ENCODE results near the gene DIPK1C. TPM values are rescaled to one million over a fixed set of nuclear protein-coding genes. Genes with fewer than 3 reads are reported as not detected.

DIPK1C gene
- total and polyA plus RNA-seq, 2 donors (not counting 1 experiment from before 2014, with no cell fraction given), result not detected

GRCh38 chr18:74422541-74422940, 34.6 kb downstream of the DIPK1C start:
- TF ChIP-seq EZH2 (IDR thresholded peaks at IDR 0.05; ENCODE audit: low read length, missing control alignments) (no peak), CTCF (conservative IDR thresholded peaks at IDR 0.05 in 1 of 2, IDR thresholded peaks at IDR 0.05 in 1 of 2; ENCODE audit: low read depth in 1 of 2, low read length in 2 of 2) (no peak)
- H4K20me1 ChIP-seq (ENCODE audit: control insufficient read depth, extremely low read depth, insufficient read depth, low read length), result no peaks in the 10 kb centered on the region
- no peak for DNase-seq (ENCODE audit: low read depth in 2 of 2)
- H3K4me2 ChIP-seq (ENCODE audit: extremely low read depth, insufficient read depth, low read length), result no peak overlapping the region
- no peak overlapping the region for H3K4me3 ChIP-seq (replicated peaks in 1 of 4; ENCODE audit: control extremely low read depth in 1 of 4, insufficient read depth in 1 of 4, low read depth in 3 of 4, low read length in 4 of 4)
- no peak overlapping the region for H3K27ac ChIP-seq (ENCODE audit: insufficient read depth, low read length)
- H3K36me3 ChIP-seq (ENCODE audit: control insufficient read depth, insufficient read depth, low read length), result no peaks in the 10 kb centered on the region
- H3K9ac ChIP-seq (ENCODE audit: insufficient read depth, low read length), result no peak overlapping the region
- H3K27me3 ChIP-seq (ENCODE audit: control insufficient read depth, insufficient read depth, low read length), result no peaks in the 10 kb centered on the region
- no peaks in the 10 kb centered on the region for H3K9me3 ChIP-seq (ENCODE audit: control insufficient read depth, insufficient read depth, low read depth, low read length)
- no peaks in the 10 kb centered on the region for H3K79me2 ChIP-seq (ENCODE audit: control insufficient read depth, insufficient read depth, low read length)
- no peaks in the 10 kb centered on the region for H3K4me1 ChIP-seq (ENCODE audit: control insufficient read depth, extremely low read depth, insufficient read depth, low read length)
- H2AFZ ChIP-seq (ENCODE audit: low read length), result no peak overlapping the region

- H3K9me3 ChIP-seq (ENCODE audit: control insufficient read depth, insufficient read depth, low read depth, low read length), result no peaks in the 10 kb centered on the region
- no peak overlapping the region for H2AFZ ChIP-seq (ENCODE audit: low read length)
- H3K36me3 ChIP-seq (ENCODE audit: control insufficient read depth, insufficient read depth, low read length), result no peaks in the 10 kb centered on the region
- H3K4me2 ChIP-seq (ENCODE audit: extremely low read depth, insufficient read depth, low read length), result no peak overlapping the region
- H3K9ac ChIP-seq (ENCODE audit: insufficient read depth, low read length), result no peak overlapping the region
- TF ChIP-seq CTCF (conservative IDR thresholded peaks at IDR 0.05 in 1 of 2, IDR thresholded peaks at IDR 0.05 in 1 of 2; ENCODE audit: low read depth in 1 of 2, low read length in 2 of 2) (no peak), EZH2 (IDR thresholded peaks at IDR 0.05; ENCODE audit: low read length, missing control alignments) (no peak)
- H4K20me1 ChIP-seq (ENCODE audit: control insufficient read depth, extremely low read depth, insufficient read depth, low read length), result no peaks in the 10 kb centered on the region
- DNase-seq (ENCODE audit: low read depth in 2 of 2), result no peak
- H3K27me3 ChIP-seq (ENCODE audit: control insufficient read depth, insufficient read depth, low read length), result no peaks in the 10 kb centered on the region
- no peak overlapping the region for H3K4me3 ChIP-seq (replicated peaks in 1 of 4; ENCODE audit: control extremely low read depth in 1 of 4, insufficient read depth in 1 of 4, low read depth in 3 of 4, low read length in 4 of 4)
- no peak overlapping the region for H3K27ac ChIP-seq (ENCODE audit: insufficient read depth, low read length)
- H3K4me1 ChIP-seq (ENCODE audit: control insufficient read depth, extremely low read depth, insufficient read depth, low read length), result no peaks in the 10 kb centered on the region
- H3K79me2 ChIP-seq (ENCODE audit: control insufficient read depth, insufficient read depth, low read length), result no peaks in the 10 kb centered on the region
Measured at GRCh38 chr18:74420926-74421325, 36.2 kb downstream of the DIPK1C start.

DNA sequence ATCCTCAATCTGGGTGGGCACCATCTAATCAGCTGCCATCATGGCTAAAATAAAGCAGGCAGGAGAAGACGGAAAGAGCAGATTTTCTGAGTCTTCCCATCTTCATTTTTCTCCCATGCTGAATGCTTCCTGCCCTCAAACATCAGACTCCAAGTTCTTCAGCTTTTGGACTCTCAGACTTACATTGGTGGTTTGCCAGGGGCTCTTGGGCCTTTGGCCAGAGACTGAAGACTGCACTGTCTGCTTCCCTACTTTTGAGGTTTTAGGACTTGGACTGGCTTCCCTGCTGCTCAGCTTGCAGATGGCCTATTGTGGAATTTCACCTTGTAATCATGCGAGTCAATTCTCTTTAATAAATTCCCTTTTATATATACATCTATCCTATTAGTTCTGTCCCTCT, 36.6 kb downstream of the DIPK1C start:
- no peaks in the 10 kb centered on the region for H3K9me3 ChIP-seq (ENCODE audit: control insufficient read depth, insufficient read depth, low read depth, low read length)
- H3K27me3 ChIP-seq (ENCODE audit: control insufficient read depth, insufficient read depth, low read length), result no peaks in the 10 kb centered on the region
- no peaks in the 10 kb centered on the region for H4K20me1 ChIP-seq (ENCODE audit: control insufficient read depth, extremely low read depth, insufficient read depth, low read length)
- no peaks in the 10 kb centered on the region for H3K79me2 ChIP-seq (ENCODE audit: control insufficient read depth, insufficient read depth, low read length)
- no peak overlapping the region for H3K27ac ChIP-seq (ENCODE audit: insufficient read depth, low read length)
- H2AFZ ChIP-seq (ENCODE audit: low read length), result no peak overlapping the region
- H3K4me3 ChIP-seq (replicated peaks in 1 of 4; ENCODE audit: control extremely low read depth in 1 of 4, insufficient read depth in 1 of 4, low read depth in 3 of 4, low read length in 4 of 4), result no peak overlapping the region
- no peak overlapping the region for H3K9ac ChIP-seq (ENCODE audit: insufficient read depth, low read length)
- H3K36me3 ChIP-seq (ENCODE audit: control insufficient read depth, insufficient read depth, low read length), result no peaks in the 10 kb centered on the region
- H3K4me1 ChIP-seq (ENCODE audit: control insufficient read depth, extremely low read depth, insufficient read depth, low read length), result no peaks in the 10 kb centered on the region
- no peak overlapping the region for H3K4me2 ChIP-seq (ENCODE audit: extremely low read depth, insufficient read depth, low read length)
- DNase-seq (ENCODE audit: low read depth in 2 of 2), result no peak
- TF ChIP-seq EZH2 (IDR thresholded peaks at IDR 0.05; ENCODE audit: low read length, missing control alignments) (no peak), CTCF (conservative IDR thresholded peaks at IDR 0.05 in 1 of 2, IDR thresholded peaks at IDR 0.05 in 1 of 2; ENCODE audit: low read depth in 1 of 2, low read length in 2 of 2) (no peak)

Data from fibroblast of lung (primary cell).